SK-MEL-5 (cell line): ENCODE measurements around the gene RAD1. TPM values are rescaled to one million over a fixed set of nuclear protein-coding genes. Genes with fewer than 3 reads are reported as not detected.

Source experiments
- DNase-seq: peaks from one replicate; pipeline ENCODE4 v3.0.0-alpha.2; 2016; ENCODE audit warnings: low read depth, low spot score
- in situ Hi-C: cut with HindIII; loops from 2 replicates; pipeline ENCODE4 v1.10.0; 2016; ENCODE audit warnings: low sequenced_read_pairs, high pct_unique_total_duplicates, low pct_unique_long_range_greater_than_20kb
- polyA plus RNA-seq, 2 experiments: library from polyadenylated mRNA; depleted of rRNA; stranded (reverse); fragments of >200 nt; gene quantifications; 2 replicates each; pipeline ENCODE4 v1.2.3, GENCODE V29; 2015
- total RNA-seq: library from RNA; depleted of rRNA; stranded (reverse); fragments of >200 nt; shearing (Covaris generic); gene quantifications from 2 replicates; pipeline ENCODE4 v1.2.3, GENCODE V29; 2014; rRNA removed

The RAD1 gene
- 51.2 and 59.0 TPM in 2 replicates for total RNA-seq
- polyA plus RNA-seq (2015; cell fraction: cytosol; rRNA removed): 27.4 and 36.6 TPM in 2 replicates
- 38.8 and 52.1 TPM in 2 replicates for polyA plus RNA-seq (2015; cell fraction: nucleus; rRNA removed)

- in situ Hi-C loops: no loop called here
- peak; percentile 99 for DNase-seq
Measured at GRCh38 chr5:34915139-34915855, at the start of gene RAD1, which contains the start of gene BRIX1. TSS of gene RAD1 (minus strand) at chr5:34915504. CDS start at chr5:34914892, 612 bp downstream. TSS of gene BRIX1 (plus strand) at chr5:34915711. CDS start at chr5:34915739, 28 bp downstream.

- in situ Hi-C loops: no loop called here
- DNase-seq: no peak
Measured at GRCh38 chr5:34959323-34959722, 44.0 kb upstream of the RAD1 start.

- DNase-seq: peak; percentile 77
- in situ Hi-C loops: no loop called here
Measured at GRCh38 chr5:34957857-34958690, 42.8 kb upstream of the RAD1 start.

- in situ Hi-C loops: no loop called here
- no peak for DNase-seq
Measured at GRCh38 chr5:34957321-34957720, 42.0 kb upstream of the RAD1 start.

- in situ Hi-C loops: no loop called here
- no peak for DNase-seq
Measured at GRCh38 chr5:34944460-34945047, 29.2 kb upstream of the RAD1 start.

GRCh38 chr5:34944044-34944443 is 28.7 kb upstream of the RAD1 start:
- in situ Hi-C loops: no loop called here
- no peak for DNase-seq

GRCh38 chr5:34941936-34942335 is 26.6 kb upstream of the RAD1 start:
- peak; percentile 30 for DNase-seq
- in situ Hi-C loops: no loop called here

GRCh38 chr5:34932947-34933346 is 17.6 kb upstream of the RAD1 start:
- DNase-seq: no peak
- in situ Hi-C loops: no loop called here

GRCh38 chr5:34930870-34931269 is 15.6 kb upstream of the RAD1 start:
- no peak for DNase-seq
- in situ Hi-C loops: no loop called here

GRCh38 chr5:34930462-34930844 is 15.1 kb upstream of the RAD1 start:
- DNase-seq: no peak
- in situ Hi-C loops: no loop called here

GRCh38 chr5:34929720-34930461 is 14.6 kb upstream of the RAD1 start:
- DNase-seq: peak; percentile 83
- in situ Hi-C loops: no loop called here

- in situ Hi-C loops: no loop called here
Measured at GRCh38 chr5:34929134-34929719, 13.9 kb upstream of the RAD1 start, which contains the start of gene DNAJC21. TSS of gene DNAJC21 (plus strand) at chr5:34929559. CDS start at chr5:34929820, 261 bp downstream.

GRCh38 chr5:34928267-34928666 is 13.0 kb upstream of the RAD1 start:
- in situ Hi-C loops: no loop called here
- DNase-seq: no peak

More at GRCh38 chr5:34929134-34929719, 13.9 kb upstream of the RAD1 start, which contains the start of gene DNAJC21:
- DNase-seq: peak; percentile 99

- in situ Hi-C loops: no loop called here
- DNase-seq: no peak
Measured at GRCh38 chr5:34927785-34928184, 12.5 kb upstream of the RAD1 start.

GRCh38 chr5:34926318-34926888 is 11.1 kb upstream of the RAD1 start:
- in situ Hi-C loops: no loop called here
- no peak for DNase-seq

- DNase-seq: no peak
- in situ Hi-C loops: no loop called here
Measured at GRCh38 chr5:34924462-34924765, 9.1 kb upstream of the RAD1 start.
